Stimulated activated CD8-positive, alpha-beta memory T cell treated with anti-CD3 and anti-CD28 coated beads, Interleukin-12 subunit alpha, Interleukin-12 subunit beta, amount 100 ng/mL, for 24 hours (primary cell): ENCODE results near the gene IGFBP6.
"Not testable (repeated sequence)": the region's sequence is repeated elsewhere in the genome, so short reads cannot be mapped to it uniquely, and the experiment has no call there.

Source experiments
- DNase-seq: peaks from one replicate; pipeline ENCODE4 v3.0.0-alpha.2; 2020; ENCODE audit errors: extremely low read depth

Gene IGFBP6

DNA sequence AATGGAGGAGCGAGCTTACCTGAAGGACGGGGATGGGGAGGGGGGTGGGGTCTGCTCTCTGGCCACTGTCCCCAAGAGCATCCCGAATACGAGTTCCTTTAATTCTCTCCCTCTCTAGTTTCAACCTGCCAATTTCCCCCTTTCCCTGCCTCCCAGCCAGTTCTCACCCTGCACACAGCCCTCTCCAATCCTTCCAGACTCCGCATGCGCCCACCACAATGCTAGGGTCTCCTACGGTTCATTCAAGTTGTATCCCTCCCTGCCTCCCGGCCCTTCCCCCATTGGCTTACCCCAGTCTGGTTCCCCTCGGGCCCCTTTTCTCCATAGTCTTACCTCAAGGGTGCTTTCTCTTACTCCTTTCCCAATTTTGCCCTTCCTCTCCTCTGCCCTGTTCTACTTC, 708 bp upstream of the IGFBP6 start:
- no peak for DNase-seq

DNA sequence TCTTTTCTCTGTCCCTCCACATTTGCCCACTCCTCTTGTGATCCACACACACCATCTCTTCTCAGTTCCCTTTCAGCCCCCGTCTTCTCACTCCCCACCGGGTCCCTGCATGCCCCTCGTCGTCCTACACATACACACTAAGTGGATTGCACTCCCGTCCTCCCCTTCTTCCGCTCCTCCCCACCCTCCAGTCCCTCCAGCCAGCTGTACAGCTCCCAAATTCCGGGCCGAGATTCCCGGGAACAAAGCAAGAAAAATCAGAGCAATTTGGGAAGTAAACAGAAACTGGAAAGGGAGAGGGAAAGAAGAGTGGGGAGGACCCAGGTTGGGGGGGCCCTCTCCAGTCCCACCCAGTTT, 282 bp upstream of the IGFBP6 start:
- no peak for DNase-seq

DNA sequence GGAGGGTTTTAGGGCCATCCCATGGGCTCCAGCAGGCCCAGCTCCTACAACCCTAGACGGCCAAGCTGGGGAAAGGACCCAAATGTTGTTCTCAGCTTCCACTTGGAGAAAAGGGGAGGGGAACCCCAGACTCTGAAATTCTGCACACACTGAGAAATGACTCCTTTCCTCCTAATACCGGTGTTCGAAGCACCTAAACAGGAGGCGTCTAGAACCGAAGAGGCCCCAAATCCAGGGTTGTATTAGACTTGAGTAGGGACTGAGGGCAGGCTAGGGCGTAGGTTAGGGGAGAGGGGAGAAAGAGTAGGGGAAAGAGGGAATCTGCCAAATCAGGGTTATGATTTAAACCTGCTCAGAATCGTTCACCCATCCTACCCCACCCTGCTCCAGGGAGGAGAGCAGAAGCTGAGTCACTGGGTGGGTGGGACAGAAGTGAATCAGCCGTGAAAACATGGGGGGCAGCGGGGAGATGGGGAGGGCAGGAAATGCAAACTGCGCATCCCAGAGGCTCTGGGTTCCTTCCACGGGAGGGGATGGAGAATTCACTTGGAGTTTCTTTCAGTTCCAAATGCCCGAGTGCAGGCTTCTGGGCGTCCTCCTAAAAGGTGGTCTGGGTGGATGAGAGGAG, 1.0 kb downstream of the IGFBP6 start:
- DNase-seq: no peak

DNA sequence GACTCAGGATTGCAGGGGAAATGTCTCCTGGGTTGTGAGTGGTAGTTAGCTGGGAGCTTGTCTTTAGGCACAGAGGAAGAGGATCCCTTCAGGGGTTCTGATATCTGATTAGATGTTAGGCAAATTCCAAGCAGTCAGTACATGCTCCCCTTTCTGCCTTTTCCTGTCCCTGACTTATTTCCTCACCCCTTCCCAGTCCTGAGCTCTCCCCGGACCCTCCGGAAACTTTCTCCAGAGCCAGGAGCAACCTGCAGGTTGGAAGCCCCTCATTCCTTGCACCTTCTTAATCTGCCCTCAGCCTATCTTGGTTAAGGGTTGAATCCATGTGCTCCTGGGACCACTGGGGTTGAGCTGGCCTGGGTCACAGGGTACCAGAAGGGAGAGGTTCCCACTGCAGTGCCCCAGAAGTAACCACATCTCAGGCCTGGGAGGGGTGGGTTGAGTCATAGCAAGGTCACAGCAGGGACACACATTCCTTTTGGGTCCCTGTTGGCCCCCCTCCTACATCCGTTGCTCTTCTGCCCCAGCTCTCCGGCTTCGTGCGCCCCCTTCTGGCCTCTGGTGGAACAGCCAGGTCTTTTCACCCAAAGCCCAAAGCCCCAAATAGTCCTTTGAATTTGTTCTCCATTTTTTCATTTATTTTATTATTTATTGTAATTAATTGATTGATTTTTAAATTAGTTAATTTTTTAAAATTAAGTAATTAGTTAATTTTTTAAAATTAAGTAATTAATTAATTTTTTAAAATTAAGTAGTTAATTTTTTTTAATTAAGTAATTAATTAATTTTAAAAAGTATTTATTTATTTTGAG, 1.8 kb downstream of the IGFBP6 start:
- DNase-seq: peak; percentile 76

DNA sequence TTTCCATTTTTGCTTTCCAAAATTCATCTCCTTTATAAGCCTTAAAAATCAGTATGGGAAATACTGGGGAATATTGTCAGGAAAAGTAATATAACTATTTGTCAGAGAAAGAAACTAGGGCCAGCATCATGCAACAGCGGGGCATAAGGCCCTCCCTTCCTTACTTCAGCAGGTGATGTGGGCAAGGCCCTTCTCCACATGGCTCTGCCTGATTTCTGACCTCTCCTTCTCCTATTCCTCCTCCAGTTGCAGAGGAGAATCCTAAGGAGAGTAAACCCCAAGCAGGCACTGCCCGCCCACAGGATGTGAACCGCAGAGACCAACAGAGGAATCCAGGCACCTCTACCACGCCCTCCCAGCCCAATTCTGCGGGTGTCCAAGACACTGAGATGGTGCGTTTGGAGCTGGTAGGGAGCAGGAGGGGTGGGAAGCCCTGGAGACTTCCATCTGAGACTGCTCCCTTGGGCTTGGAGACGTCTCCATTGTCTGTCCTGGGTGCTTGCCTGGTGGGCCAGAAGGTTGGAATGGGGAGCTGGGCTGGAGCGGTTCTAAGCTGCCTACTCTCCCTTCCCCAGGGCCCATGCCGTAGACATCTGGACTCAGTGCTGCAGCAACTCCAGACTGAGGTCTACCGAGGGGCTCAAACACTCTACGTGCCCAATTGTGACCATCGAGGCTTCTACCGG, 3.1 kb downstream of the IGFBP6 start:
- no peak for DNase-seq

DNA sequence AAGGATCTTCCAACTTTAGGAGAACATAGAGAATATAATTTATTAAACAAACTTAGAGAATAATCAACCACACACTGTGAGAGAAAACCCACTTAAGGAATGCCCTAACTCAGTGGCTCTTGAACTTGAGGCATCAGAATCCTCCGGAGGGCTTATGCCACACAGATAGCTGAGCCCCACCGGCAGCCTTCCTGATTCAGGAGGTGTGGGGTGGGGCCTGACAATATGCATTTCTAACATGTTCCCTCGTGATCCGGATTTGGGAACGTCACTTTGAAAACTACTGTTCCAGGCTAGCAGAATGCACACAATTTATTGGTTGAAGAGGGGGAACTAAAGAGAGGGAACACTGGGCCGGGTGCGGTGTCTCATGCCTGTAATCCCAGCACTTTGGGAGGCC, 3.8 kb downstream of the IGFBP6 start:
- no peak for DNase-seq

DNA sequence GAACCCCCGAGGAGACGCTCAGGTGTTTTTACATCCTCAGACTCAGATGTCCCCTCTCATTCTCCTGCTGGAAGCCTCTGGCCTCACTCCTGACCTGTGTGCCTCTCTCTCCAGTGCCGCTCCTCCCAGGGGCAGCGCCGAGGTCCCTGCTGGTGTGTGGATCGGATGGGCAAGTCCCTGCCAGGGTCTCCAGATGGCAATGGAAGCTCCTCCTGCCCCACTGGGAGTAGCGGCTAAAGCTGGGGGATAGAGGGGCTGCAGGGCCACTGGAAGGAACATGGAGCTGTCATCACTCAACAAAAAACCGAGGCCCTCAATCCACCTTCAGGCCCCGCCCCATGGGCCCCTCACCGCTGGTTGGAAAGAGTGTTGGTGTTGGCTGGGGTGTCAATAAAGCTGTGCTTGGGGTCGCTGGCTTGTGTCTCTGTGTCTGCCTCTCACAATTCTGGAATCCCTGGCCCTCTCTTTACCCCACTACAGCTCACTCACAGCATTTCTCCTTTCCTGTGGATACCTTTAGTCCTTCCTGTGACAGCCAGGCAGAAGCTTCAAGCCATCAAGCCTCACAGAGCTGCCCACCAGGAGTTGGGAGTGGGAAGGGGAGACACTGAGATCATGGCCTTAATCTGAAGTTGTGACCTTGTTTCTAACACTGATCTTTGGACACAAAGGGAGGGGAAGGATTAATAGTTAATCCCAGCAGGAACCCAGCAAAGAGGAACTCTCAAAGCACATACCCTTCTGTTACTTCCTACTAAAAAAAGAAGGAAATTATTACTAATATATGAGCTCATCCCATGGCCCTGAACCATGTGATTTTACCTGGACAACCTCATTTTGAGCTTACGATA, 4.7 kb downstream of the IGFBP6 start:
- no peak for DNase-seq

DNA sequence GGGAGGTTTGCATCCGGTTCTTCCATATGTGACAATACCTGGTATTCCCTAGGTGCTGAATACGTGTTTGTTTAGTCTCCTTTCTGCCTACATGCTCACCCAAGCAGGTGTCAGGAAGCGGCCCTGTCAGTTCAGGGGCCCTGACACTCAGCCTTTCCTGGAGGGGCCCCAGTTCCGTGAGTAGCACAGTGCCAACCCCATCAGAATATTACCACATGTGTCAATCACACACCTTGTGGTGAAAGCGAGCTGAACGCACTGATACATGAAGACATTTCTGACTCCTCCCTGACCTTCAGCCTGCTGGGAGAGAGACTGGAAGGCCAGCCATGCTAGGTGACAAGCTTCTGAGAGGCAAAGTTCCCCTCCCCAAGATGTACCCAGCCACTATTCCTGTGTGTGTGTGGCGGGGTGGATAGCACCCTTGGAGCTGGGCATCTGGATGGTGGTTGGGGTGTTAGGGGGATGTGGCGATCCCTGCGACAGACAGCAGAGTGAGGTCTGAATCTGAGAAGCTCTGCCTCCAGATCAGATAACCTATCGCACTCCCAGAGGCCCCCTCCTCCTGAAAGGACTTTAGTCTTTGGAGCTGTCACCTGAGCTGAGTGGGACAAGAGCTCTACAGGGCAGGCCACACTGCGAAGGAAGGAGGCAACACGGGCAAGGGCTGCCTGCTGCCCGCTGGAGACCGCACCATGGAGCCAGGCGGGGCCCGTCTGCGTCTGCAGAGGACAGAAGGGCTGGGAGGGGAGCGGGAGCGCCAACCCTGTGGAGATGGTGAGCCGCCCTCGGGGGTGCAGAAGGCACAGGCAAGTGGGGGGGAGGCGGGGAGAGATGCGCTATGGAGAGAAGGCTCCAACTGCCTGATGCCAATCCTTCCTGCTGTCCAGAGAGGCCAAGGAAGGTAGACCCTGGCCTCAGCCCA, 5.7 kb downstream of the IGFBP6 start, which contains the start of gene SOAT2:
SOAT2 (plus strand) TSS at position 604 of the 925 bp plus-strand sequence; CDS start at position 696, 92 bp downstream.
- peak; percentile 31 for DNase-seq

DNA sequence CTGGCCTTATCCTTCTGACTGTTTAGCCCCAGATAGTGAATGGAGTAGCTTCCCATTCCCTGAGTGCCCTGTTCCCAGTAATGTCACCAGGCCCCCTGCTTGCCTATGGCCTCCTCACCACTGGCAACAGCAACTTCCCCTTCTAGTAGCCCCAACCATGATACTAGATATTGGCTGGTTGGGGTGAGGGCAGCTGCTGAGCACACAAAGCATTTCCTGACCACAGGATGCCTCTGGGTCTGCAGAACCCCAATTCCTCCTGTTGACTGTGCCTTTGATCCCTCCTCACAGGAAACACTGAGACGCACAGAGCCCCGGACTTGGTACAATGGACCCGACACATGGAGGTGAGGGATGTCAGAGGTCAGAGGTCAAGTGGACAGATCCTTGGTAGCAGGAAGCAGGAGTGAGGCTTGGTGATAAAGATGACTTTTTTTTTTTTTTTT, 6.4 kb downstream of the IGFBP6 start:
- no peak for DNase-seq

DNA sequence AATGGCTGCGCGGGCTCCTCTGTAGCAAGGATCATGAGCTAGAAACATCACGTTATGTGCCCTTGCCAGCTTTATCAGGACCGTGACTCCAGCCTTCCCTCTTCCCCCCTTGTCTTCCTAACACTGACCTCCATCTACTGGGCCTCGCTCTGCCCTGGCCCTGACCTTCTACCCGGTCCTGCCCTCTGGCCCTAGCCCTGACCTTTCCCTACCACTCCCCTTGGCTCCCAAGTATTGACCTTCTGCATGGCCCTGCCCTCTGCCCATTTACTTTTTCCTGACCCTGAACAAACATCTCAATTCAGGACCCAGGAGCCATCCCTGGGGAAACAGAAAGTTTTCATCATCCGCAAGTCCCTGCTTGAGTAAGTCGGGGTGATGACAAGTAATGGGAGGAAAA, 7.8 kb downstream of the IGFBP6 start:
- DNase-seq: no peak

DNA sequence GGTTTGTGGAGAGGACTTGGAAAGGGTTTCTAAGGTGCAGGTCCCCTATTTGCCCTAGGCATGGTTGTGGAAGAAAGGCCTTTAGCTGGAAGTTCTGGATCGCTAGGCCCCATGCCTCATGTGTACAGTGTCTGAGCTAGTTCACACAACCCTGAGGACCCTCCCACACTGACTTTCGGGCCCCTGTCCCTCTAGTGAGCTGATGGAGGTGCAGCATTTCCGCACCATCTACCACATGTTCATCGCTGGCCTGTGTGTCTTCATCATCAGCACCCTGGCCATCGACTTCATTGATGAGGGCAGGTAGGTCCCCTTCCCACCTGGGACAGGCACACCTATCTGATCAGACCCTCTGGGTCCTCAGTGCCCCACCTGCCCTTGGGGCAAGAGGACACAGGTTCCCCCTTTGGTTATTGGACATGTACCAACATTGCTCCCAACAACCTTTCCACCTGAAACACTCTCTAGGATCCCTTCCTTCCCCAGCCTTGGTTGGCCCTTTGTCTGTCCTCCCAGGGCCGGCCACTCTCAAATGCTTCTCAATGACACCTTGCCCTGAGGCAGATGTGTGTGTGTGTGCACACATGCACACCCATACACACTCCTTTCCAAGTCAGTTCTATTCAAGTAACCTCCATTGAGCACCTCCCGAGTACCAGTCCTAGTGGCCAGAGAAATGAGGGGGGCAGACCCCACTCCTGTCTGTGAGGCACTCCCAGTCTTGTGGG, 8.4 kb downstream of the IGFBP6 start:
- no peak for DNase-seq

DNA sequence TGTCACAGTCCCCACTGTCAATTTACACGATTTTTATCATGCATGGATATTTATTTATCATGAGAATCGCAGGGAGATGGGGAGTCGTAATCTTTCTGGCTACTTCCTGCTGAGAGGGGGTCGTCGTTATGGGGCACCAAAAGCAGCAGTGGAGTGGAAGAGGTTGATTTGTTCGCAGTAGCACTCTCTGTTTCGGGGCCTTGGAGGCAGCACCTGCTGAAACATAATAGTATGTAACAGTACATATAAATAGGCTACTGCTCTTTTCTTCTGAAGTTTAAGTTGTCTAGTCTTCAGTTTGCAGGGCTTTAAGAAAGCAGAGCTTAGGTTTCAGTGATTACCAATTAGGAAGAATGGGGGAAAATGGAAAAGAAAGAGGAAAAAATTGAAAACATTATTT, 9.7 kb downstream of the IGFBP6 start:
- DNase-seq: no peak

DNA sequence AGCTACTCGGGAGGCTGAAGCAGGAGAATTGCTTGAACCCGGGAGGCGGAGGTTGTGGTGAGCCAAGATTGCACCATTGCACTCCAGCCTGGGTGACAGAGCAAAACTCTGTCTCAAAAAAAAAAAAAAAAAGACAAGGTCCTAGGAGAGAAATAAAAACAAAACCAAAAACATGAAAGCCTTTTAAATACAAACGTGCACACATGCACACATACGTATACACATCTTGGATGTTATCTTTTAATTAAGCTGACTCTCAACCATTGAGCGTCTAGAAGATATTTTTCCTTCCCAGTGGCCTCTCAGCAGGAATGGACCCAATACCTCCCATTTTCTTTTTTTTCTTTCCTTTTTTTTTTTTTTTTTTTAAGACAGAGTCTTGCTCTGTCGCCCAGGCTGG, 15.0 kb downstream of the IGFBP6 start:
- not testable (repeated sequence) for DNase-seq

DNA sequence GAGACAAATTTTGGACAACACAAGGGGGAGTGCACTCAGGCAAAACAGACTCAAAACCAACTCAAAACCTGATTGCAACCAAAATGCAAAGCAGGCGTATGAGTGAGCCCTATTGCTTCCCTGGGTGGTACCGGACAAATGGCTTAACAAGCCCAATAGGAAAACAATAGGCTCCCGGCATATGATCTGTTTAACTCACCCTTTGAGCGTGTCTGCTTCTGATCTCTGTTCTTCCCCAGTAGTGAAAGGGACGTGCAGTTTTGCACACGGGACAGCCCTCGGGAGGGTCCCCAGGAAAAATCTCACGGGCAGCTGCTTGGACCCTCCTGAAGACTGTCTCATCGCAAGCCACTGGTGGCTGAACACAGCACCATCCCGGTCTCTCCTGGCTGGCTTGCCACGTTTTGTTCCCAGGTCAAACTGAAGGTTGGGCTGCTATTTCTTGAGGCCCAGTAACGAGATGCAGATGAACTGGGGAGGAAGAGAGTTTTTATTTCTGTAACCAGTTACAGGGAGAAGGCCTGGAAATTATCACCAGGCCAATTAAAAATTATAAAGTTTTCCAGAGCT, 15.8 kb downstream of the IGFBP6 start:
- DNase-seq: no peak

DNA sequence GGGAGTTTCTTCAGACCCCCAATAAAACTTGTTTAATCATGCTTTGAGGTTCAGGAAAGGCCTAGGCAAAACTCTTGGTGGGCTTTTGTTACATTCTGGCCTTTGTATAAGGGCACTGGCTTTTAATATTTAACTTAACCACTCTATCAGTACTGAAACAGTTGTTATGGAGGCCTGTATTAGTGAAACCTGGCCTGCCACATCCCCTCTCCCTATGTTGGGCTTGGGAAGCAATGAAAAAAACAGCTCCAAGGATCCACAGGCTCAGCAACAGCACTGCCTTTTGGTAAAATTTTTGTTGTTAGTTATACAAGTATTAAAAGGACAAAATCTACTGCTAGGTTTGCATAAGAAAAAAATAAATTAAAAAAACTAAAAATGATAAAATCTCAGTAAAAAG, 16.5 kb downstream of the IGFBP6 start:
- DNase-seq: no peak

DNA sequence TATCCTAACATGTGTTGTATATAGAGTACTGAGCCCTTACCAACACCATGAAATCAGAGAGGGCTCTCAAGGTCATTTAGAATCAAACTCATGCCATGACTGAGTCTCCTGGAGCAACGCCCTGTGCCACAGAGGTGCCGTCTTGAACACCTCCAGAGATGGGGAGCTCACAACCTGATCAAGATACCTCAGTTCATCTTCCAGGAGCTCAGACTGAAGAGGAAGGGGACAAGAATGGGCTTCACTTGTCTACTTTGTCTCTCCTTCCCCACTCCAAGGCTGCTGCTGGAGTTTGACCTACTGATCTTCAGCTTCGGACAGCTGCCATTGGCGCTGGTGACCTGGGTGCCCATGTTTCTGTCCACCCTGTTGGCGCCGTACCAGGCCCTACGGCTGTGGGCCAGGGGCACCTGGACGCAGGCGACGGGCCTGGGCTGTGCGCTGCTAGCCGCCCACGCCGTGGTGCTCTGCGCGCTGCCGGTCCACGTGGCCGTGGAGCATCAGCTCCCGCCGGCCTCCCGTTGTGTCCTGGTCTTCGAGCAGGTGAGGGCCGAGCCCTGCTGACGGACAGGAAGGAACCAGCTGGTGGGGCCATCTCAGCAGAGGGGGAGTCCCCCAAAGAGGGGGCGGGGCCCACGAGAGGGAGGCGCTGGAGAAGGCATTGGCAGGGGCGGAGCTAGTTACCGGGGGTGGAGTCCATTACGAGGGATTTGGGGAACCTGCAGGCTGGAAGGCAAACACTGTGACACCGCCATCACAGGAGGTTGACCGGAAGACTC, 17.8 kb downstream of the IGFBP6 start:
- DNase-seq: no peak

DNA sequence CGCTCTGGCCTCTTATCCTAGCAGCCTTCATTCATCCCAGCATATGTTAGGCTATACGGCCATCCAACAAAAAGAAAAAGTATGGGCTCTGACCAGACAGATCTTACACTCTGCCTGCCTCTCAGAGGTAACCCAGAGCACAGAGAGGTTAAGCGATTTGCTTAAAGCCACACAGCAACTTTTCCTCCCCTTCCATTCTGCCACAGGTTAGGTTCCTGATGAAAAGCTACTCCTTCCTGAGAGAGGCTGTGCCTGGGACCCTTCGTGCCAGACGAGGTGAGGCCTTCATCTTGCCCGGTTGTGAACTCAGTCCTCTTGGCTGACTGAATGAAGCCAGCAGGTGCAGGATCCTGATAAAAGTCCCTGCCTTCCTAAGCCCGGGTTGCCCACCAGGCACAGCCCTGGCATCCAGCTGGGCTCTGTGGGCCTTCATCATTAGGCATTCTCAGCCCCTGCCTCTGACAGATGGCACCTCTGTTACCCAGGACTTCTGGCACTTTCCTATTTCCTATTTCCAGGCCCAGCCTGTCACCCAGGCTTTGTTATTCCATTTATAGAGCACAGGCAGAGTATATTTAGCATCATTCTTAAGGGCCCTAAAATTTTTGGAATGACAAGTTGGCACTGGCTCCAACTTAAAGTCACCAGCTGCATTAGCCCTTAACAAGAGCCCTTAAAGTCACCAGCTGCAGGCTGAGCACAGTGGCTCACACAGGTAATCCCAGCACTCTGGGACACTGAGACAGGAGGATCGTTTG, 18.6 kb downstream of the IGFBP6 start:
- DNase-seq: no peak

DNA sequence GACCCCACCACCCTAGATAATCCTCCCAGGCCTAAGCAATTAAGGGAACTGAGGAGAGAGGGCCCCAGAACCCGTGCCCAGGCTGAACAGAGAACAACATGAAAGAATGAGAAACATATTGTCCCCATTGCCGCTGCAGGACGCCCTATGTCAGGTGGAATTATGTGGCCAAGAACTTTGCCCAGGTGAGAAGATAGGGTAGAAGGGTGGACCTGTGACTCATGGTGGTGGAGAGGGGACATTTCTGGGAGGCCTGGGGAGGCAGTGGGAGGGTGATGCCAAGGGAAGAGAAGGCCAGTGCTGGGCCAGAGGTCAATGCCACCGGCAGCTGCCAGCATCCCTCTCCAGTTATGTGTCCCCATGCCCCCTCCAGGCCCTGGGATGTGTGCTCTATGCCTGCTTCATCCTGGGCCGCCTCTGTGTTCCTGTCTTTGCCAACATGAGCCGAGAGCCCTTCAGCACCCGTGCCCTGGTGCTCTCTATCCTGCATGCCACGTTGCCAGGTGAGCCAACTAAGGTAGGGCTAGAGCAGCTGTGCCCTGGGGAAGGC, 21.4 kb downstream of the IGFBP6 start:
- no peak for DNase-seq
